Fibroblast of pulmonary artery (primary cell): ENCODE measurements around the gene ADGRL1.
A peak's percentile ranks its signal among the peaks of the same experiment; 100 is the strongest.

ENCODE experiments used
- DNase-seq: peaks from one replicate; pipeline ENCODE4 v3.0.0-alpha.2; 2010; ENCODE audit warnings: low read depth
- H3K4me3 ChIP-seq: replicated peaks from 2 replicates; pipeline ENCODE4 v1.5.1; 2011; ENCODE audit warnings: low read depth, mild to moderate bottlenecking, control low read depth, low read length, moderate library complexity
- CTCF ChIP-seq: IDR thresholded peaks from 2 replicates; pipeline ENCODE4 v1.5.1; 2011; ENCODE audit warnings: mild to moderate bottlenecking, control low read depth, low read length, inconsistent platforms; ENCODE audit errors: missing control alignments

Gene ADGRL1

GRCh38 chr19:14120497-14120780, 85.5 kb downstream of the ADGRL1 start:
- DNase-seq, result no peak
- TF ChIP-seq CTCF, result no peak
- H3K4me3 ChIP-seq, result no peak overlapping the region

DNA sequence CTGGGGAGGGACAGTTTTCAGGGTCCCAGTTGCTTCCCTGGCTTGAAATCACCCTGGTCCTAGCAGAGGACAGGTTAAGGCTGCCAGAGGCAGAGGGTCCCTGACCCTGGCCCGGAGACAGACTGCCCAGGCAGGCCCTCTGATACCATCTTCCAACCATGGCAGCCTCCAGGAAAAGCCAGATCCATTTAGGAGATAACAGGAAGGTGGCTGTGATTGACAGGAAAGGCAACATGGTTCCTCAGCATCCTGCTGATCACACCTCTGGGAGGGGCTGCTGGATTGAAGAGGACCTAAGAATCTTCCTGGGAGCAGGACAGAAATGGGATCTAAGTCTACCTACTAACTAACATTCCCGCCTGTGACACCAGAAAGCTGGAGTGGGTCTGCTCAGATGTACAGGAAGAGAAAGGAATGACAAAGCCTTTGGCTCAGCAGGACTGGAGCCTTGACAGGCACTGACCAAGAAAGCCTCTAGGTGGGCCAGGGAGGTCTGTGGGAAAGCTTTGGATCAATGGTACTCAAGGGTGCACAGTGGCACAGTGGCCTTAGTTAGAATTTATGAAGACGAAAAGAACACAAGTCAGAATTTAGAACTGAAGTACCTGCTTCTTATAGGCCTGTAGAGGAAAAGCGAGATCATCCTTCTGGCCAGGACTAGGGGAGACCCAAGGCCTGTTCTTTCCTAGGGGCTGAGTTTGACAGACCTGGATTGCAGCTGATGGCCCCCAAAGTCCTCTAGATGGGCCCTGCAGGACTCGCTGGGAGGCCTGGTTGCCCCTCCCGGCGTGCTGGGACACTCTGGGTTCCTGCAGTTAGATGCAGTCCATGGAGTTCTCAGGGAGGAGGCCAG, 86.1 kb downstream of the ADGRL1 start:
- TF ChIP-seq CTCF, result no peak
- no peak for DNase-seq
- no peak overlapping the region for H3K4me3 ChIP-seq

GRCh38 chr19:14119146-14119545, 86.8 kb downstream of the ADGRL1 start:
- no peak for TF ChIP-seq CTCF
- DNase-seq, result no peak
- peak overlapping the region; percentile 54 for H3K4me3 ChIP-seq

GRCh38 chr19:14118165-14119051, 87.6 kb downstream of the ADGRL1 start:
- H3K4me3 ChIP-seq, result peak overlapping the region; percentile 54
- DNase-seq, result peak; percentile 79
- no peak for TF ChIP-seq CTCF

DNA sequence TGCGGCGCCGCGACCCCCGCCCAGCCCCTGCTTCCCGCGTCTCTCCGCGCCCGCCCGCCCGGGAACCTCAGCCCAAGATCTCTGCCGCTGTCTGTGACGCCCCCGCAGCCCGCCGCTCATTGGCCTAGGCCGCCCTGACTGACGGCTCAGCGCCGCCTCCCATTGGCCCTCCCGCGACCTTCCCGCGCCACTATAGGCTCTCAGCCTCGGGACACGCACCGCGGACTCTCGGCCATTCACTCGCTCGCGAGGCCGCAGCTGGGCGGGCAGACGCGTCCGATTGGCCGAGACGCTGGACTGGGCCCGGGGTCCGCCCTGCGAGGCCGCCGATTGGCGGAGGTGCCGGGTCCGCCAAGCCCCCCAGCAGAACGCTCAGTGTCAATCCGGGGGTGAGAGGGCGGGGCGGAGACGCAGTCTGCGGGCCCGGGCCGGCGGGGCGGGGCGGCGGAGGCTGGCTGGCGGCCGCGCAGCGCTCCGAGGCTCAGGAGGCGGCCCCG, 88.3 kb downstream of the ADGRL1 start, which contains the start of gene PRKACA:
TSS of gene PRKACA (minus strand) at position 95 of the 497 bp plus-strand sequence. CDS start 215 bp downstream, outside the sequence.
- peak within 1 kb of the TSS; percentile 81 for H3K4me3 ChIP-seq
- DNase-seq, result peak; percentile 99
- TF ChIP-seq CTCF, result no peak

GRCh38 chr19:14116918-14117578, 88.9 kb downstream of the ADGRL1 start:
- no peak for DNase-seq
- no peak for TF ChIP-seq CTCF

More at GRCh38 chr19:14116918-14117578, 88.9 kb downstream of the ADGRL1 start:
- H3K4me3 ChIP-seq, result peak overlapping the region; percentile 81
